ENCODE data around the gene FUBP3.

FUBP3 gene

GRCh38 chr9:130607640-130608420 lies 28.5 kb downstream of the FUBP3 start:
- no peak for FAIRE-seq

- FAIRE-seq = no peak
Measured at GRCh38 chr9:130608554-130609134, 29.3 kb downstream of the FUBP3 start.

- no peak for FAIRE-seq
Measured at GRCh38 chr9:130609163-130609562, 29.8 kb downstream of the FUBP3 start.

DNA sequence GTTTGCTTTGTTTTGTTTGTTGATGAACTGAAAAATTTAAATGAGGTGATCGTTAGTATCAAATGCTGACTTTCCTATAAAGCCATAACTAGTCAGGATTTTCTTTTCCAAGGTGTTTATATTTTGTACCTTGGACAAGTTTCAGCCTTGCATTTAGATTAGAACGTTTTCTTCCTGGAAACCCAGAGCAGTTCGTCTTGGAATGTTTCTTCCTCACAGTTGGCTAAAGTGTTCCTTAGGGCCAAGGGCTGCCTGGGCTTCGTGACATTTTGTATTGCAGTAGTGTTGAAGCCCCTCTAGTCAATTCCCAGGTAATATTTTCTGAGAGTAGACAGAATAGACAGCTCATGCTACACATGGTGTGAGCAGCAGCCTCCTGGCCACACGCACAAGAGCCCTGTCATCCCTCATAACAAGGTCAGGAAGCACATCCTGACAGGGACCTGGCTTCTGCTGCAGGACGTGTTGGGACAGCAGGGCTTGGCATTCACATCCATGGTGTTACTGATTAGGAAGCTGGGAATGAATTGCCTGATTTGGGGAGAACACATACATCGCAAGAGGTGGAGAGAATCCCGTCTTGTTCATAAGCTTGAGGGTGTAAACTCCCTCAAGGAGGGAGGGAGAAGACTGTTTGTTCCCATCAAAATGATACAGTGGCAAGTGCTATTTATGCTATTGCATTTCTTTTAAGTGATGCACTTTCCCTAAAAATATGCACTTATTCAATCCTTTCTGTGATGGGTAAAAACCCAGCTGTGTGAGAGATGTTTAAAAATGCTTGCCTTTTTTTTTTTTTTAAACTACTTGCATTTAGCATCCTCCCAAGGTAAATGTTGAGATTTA lies 31.7 kb downstream of the FUBP3 start:
- FAIRE-seq = no peak

DNA sequence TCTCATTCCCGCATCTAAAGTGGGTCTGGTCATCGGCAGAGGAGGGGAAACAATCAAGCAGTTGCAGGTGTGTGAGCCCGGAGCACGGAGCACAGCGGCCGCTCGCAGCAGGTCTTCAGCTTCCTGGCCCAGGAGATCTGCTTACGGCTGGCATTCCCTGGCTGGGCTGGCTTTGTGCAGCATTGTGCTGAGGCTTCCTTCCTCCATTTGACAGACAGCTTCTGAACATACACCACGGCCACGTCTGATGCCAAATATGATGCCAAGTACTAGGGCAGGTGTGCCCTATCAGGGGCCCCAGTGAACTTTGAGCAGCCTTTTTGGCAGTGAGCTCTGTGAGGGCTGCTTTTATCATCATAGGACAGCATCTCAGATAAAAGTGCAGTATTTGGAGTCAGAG lies 37.1 kb downstream of the FUBP3 start:
- FAIRE-seq = no peak

- no peak for FAIRE-seq
Measured at GRCh38 chr9:130623466-130623865, 44.1 kb downstream of the FUBP3 start.

DNA sequence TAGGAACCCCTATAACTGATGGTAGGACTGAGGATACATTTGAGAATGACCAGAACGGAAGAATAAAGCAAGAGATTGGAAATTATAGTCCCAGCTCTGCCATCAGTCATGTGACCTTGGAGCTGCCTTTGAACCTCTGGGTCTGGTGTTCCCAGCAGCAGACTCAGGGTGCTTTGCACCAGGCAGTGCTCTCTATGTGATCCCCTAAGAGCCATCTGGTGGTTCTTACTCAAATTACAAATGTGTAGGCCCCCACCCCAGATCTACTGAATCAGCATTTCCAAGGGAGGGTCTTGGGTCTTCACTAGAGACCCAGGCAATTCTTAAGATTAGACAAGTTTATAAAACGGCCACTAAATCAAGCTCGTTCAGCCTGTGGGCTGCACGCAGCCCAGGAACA lies 44.8 kb downstream of the FUBP3 start:
- FAIRE-seq = no peak

DNA sequence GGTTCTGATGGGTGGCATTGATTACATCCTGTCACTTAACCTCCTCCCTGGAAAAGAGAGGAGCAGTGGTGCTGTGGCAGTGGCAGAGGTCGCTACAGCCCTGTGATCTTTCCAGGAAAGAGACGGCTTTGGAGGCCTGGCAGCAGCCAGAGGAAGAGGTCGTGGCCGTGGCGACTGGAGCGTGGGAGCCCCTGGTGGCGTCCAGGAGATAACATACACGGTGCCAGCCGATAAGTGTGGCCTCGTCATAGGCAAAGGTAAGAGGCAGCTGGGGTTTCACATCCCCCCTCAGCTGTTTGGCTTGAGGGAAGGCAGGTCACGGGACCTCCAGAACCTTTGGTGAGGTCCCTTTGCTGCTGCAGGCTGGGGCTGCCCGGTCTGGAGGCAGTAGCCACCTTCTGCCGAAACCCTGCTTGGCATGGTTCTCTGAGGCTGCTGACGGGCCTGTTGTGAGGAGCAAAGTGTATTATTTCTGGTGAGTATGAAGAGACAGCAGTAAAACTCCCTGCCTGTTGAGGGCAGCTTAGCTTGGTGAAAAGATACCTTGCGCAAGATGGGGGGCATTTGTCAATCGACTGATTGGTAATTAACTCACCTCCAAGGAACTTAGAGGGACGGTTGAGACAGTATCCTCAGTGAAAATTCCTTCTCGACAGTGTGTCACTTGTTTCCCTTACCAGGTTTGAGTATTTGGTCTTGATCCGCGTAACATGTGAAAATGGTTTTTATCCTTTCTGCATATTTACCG lies 47.0 kb downstream of the FUBP3 start:
- no peak for FAIRE-seq

DNA sequence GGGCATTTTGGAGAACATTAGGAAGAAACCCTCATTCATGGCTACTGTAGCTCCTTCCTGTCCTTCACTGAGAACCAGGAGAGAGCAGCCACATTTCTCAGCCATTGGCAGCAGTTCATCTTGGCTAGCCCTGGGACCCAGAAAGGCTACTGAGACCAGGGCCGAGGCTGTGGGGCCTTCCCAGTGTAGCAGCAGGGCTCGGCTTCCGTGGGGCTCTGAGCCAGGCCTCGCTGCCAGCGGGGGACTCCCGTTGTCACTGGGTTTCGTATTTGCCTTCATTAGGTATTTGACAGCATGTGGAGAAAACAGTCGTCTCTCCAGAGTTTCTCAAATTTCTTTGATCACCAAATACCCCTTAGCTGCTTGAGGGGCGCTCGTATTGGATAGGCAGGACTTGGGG lies 47.7 kb downstream of the FUBP3 start:
- FAIRE-seq = no peak

DNA sequence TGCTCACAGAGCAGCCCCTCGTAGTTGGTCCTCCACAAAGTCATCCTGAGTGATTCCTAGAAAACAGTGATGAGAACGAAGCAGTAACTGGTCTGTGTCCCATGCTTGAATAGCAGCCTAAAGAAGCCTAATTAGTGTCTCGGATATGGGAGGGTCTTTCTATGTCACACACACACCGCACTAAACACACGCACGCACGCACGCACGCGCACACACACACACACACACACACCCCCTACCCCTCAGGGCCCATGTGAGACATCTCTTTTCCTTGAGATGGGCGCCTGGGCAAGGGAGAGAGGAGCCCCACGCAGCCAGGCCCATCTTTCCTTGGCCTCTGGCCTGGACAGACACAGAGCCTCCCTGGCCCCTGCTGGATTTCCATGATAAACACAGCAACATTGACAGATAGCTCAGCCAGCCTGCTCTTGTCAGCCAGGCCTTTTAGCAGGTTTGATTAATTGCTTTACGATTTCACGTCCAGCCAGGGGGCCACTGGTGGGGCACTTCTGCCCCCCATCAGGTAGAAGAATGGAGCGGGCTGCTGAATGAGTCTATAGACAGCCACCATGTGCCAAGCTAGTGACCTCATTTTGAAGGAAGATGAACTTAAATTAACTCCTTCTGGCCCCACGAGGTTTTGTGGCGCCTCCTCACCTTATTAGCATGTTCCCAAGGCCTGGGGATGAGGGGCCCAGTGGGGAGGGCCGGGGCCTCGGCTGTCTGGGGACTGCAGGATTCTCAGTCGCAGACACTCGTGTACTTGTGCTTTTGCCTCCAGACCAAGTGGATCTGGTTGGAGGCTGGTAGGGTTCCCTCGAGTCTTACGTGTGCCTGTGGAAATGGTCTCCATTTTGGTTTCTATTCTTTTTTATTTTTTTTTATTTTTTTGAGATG lies 48.8 kb downstream of the FUBP3 start:
- no peak for FAIRE-seq

DNA sequence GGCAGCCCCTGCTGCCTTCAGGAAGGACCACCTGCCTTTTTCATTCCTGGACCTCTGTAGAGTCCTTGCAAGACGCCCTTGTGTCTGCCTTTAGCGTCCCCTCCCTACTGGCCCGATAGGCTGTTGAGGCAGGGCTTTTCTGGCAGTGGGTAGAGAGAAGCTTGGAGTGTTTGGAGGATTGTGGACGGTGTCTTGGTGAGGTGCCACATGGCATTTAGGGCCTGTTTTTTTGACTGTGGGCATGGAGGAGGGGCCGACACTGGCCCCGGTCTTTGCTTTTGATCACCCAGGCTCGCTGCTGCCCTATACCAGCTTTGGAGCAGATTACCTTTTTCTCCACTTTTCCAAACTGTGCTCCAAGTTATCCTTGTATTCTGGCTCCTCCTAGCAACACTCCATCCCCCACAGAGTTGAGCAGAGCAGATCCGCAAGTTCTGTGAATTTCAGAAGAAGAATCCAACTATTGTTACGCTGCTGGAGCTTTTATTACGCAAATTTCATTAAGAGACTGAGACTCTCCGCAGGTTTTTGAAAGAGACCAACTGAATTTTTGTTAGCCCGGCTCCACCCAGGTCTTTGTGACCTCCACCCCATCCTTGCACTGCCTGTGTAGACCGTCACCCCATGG lies 50.2 kb downstream of the FUBP3 start:
- no peak for FAIRE-seq

DNA sequence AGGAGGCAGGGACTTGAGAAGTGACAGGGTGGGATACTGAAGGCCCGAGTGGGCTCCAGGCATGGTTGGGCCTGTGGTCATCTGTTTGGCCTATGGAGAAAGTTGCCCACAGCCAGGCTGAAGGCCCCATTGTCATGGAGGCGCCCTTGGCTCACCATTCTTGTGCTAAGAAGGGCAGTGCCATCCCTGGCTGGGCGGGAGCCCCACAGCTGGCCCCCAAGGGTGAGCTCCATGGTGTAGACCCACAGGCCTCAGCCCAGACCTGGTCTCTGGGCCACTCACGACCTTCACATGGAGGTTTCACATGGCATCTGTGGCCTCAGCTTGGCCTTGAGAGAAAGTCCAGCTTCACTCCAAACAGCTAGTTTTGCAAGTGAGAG lies 50.7 kb downstream of the FUBP3 start:
- no peak for FAIRE-seq

DNA sequence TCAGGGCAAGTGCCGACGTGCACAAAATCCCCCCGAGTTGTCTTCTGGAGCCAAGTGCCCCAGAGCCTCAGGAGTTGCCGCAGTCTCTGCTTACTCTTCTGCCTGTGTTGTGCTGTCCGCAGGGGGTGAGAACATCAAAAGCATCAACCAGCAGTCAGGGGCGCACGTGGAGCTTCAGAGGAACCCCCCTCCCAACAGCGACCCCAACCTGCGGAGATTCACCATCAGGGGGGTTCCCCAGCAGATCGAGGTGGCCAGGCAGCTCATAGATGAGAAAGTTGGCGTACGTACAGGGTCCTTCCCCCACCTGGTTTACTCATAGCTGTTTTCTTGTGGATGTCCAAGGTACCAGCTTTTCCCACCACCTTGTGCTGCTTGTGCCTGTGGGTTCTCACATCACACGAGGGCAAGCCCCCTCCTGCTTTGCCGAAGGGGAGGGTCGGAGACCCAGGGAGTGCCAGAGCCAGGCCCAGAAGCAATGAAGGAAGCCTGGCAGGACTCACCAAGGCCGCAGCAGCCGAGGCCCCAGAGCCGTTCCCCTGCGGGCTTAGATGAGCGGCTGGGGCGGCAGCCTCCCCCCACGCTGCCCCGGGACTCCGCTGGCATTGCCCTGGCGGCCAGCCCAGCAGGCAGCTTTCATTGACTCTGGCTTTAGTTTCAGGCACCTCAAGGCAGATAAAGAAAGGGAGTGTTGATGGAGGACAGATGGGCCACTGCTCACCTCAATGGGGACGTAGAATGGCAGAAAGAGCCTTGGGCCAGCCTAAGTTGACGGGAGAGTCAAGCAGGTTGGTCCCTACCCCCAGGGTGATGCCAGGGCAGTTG lies 51.3 kb downstream of the FUBP3 start:
- no peak for FAIRE-seq

- no peak for FAIRE-seq
Measured at GRCh38 chr9:130631331-130632080, 52.1 kb downstream of the FUBP3 start.

- FAIRE-seq = no peak
Measured at GRCh38 chr9:130632081-130632710, 52.8 kb downstream of the FUBP3 start.

- no peak for FAIRE-seq
Measured at GRCh38 chr9:130632841-130633240, 53.5 kb downstream of the FUBP3 start.

GRCh38 chr9:130633336-130634190 lies 54.2 kb downstream of the FUBP3 start:
- FAIRE-seq = no peak

DNA sequence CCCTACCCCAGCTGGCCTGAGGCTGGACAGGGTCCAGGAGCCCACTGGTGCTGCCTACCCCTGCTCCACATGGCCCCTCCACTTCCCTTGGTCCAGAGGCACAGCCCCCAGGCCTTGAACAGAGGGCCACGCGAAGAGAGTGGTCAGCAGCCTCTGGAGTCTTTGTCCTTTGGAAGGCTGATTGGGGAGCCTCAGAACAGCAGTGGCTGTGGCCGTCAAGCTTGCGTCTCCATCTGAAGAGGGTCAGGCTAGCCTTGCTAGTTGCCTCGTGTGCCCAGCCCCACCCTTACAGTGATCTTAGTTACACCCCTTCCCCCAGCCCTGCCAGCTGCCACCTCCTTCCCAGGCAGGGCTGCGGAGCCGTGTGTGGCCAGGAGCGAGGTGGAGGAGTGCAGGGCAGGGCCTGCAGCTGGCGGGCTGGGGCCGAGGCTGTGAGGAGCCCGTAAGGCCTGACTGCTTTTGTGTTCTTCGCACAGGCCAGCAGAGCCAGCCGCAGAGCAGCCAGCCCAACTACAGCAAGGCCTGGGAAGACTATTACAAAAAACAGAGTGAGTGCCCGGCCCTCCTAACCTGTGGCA lies 54.9 kb downstream of the FUBP3 start:
- FAIRE-seq = no peak
